WTC11 (cell line): Measurements from ENCODE around the gene NME8.

Experiments used
- SP1 ChIP-seq: sonication (generic); formaldehyde crosslinking; conservative IDR thresholded peaks from 2 replicates; pipeline ENCODE4 v1.8.1; 2022; ENCODE audit warnings: missing genetic modification reagents
- TF ChIP-seq, protein P1 (sequence below): sonication (generic); formaldehyde crosslinking; IDR thresholded peaks from 2 replicates; pipeline ENCODE4 v1.8.1; 2023; ENCODE audit warnings: mild to moderate bottlenecking, missing genetic modification reagents, moderate library complexity
- TF ChIP-seq, protein P2 (sequence below): fragments of 200-600 bp; IDR thresholded peaks from 2 replicates; pipeline ENCODE4 v1.8.0; 2022; ENCODE audit warnings: antibody characterized with exemption
- TF ChIP-seq, protein P3 (sequence below): fragments of 250-450 bp; sonication (Bioruptor Pico); IDR thresholded peaks from 2 replicates; pipeline ENCODE4 v1.8.0; 2021; ENCODE audit warnings: mild to moderate bottlenecking

DNA sequence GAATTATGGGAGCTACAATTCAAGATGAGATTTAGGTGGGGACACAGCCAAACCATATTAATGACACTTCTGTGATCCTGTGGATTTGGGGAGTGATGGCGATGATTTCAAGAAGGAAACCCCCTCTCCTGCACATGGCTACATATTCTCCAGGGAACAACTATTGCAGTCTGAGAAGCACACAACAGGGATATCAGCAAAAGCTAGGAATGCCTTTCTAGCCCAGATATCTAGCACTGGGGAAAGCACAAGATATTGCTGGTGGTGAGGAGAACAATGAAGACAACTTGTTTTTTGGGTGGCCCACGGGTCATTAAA, 96.3 kb downstream of the NME8 start:
- TF ChIP-seq, protein P1, sequence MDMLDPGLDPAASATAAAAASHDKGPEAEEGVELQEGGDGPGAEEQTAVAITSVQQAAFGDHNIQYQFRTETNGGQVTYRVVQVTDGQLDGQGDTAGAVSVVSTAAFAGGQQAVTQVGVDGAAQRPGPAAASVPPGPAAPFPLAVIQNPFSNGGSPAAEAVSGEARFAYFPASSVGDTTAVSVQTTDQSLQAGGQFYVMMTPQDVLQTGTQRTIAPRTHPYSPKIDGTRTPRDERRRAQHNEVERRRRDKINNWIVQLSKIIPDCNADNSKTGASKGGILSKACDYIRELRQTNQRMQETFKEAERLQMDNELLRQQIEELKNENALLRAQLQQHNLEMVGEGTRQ = no peak
- no peak for TF ChIP-seq SP1 (CRISPR knock-in tag)
- TF ChIP-seq, protein P2, sequence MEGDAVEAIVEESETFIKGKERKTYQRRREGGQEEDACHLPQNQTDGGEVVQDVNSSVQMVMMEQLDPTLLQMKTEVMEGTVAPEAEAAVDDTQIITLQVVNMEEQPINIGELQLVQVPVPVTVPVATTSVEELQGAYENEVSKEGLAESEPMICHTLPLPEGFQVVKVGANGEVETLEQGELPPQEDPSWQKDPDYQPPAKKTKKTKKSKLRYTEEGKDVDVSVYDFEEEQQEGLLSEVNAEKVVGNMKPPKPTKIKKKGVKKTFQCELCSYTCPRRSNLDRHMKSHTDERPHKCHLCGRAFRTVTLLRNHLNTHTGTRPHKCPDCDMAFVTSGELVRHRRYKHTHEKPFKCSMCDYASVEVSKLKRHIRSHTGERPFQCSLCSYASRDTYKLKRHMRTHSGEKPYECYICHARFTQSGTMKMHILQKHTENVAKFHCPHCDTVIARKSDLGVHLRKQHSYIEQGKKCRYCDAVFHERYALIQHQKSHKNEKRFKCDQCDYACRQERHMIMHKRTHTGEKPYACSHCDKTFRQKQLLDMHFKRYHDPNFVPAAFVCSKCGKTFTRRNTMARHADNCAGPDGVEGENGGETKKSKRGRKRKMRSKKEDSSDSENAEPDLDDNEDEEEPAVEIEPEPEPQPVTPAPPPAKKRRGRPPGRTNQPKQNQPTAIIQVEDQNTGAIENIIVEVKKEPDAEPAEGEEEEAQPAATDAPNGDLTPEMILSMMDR = no peak
- TF ChIP-seq, protein P3, sequence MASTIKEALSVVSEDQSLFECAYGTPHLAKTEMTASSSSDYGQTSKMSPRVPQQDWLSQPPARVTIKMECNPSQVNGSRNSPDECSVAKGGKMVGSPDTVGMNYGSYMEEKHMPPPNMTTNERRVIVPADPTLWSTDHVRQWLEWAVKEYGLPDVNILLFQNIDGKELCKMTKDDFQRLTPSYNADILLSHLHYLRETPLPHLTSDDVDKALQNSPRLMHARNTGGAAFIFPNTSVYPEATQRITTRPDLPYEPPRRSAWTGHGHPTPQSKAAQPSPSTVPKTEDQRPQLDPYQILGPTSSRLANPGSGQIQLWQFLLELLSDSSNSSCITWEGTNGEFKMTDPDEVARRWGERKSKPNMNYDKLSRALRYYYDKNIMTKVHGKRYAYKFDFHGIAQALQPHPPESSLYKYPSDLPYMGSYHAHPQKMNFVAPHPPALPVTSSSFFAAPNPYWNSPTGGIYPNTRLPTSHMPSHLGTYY (CRISPR knock-in tag) = no peak
